ENCODE data around the gene MTRFR.

- no peak for TF ChIP-seq HDGF (IDR thresholded peaks at IDR 0.05; ENCODE audit: borderline replicate concordance)
- TF ChIP-seq SP1 (IDR thresholded peaks at IDR 0.05), result no peak
- TF ChIP-seq SUZ12 (IDR thresholded peaks at IDR 0.05), result no peak
- no peak for TF ChIP-seq ELF4 (IDR thresholded peaks at IDR 0.05)
- TF ChIP-seq CTBP1 (IDR thresholded peaks at IDR 0.05; ENCODE audit: borderline replicate concordance), result no peak
- no peak for TF ChIP-seq BHLHE40 (IDR thresholded peaks at IDR 0.05; ENCODE audit: borderline replicate concordance)
- no peak for TF ChIP-seq TARDBP (IDR thresholded peaks at IDR 0.05)
- no peak for TF ChIP-seq FOXA1 (IDR thresholded peaks at IDR 0.05)
- no peak for TF ChIP-seq ARNT (IDR thresholded peaks at IDR 0.05)
- TF ChIP-seq PKNOX1 (IDR thresholded peaks at IDR 0.05), result no peak
- no peak for TF ChIP-seq NFRKB (IDR thresholded peaks at IDR 0.05)
- no peak for TF ChIP-seq ZNF384 (IDR thresholded peaks at IDR 0.05)
- TF ChIP-seq FOXK2 (IDR thresholded peaks at IDR 0.05), result no peak
Measured at GRCh38 chr12:123271001-123271668, 37.9 kb downstream of the MTRFR start.
